ENCODE measurements around the gene LIPH. TPM values are rescaled to one million over a fixed set of nuclear protein-coding genes. Genes with fewer than 3 reads are reported as not detected.

Gene LIPH
- total RNA-seq, 6 experiments from 2014 or later: 0.07 to 1.4 (median 0.24) TPM; not detected in 1

- no peaks in the 10 kb centered on the region for H3K9me3 ChIP-seq
- 96% methylated on average over 5 of the region's 9 CpGs for WGBS (ENCODE audit: insufficient coverage, low coverage, low lambda C conversion rate, missing lambda C conversion rate)
- H3K4me3 ChIP-seq: no peak overlapping the region
- no peak for TF ChIP-seq CTCF (IDR thresholded peaks at IDR 0.05)
- no peak for TF ChIP-seq POLR2A (IDR thresholded peaks at IDR 0.05)
- intact Hi-C loops (cut with DNase I): no loop called here
- no peaks in the 10 kb centered on the region for H3K4me1 ChIP-seq
- H3K27me3 ChIP-seq: no peaks in the 10 kb centered on the region
- DNase-seq (no peak), ATAC-seq (no peak)
- H3K27ac ChIP-seq: no peak overlapping the region
- H3K36me3 ChIP-seq: peaks cover 0 to 65% (median 21%) of the 10 kb centered on the region in 4 donors
These were observed 86.9 kb downstream of the LIPH start for GRCh38 chr3:185465471-185465870.

- ATAC-seq (no peak), DNase-seq (no peak)
- Histone ChIP-seq H3K4me3 (no peak overlapping the region), H3K9me3 (no peaks in the 10 kb centered on the region), H3K27ac (no peak overlapping the region), H3K4me1 (no peaks in the 10 kb centered on the region), H3K27me3 (no peaks in the 10 kb centered on the region), H3K36me3 (peaks cover 0 to 30% (median 3%) of the 10 kb centered on the region in 4 donors)
- intact Hi-C loops (cut with DNase I): no loop called here
- TF ChIP-seq CTCF (IDR thresholded peaks at IDR 0.05) (peak in 3 of 4 donors; percentile 28 to 31 (median 29)), POLR2A (IDR thresholded peaks at IDR 0.05) (no peak)
- 77% methylated on average over 5 of the region's 6 CpGs for WGBS (ENCODE audit: insufficient coverage, low coverage, low lambda C conversion rate, missing lambda C conversion rate)
These were observed 91.6 kb downstream of the LIPH start for GRCh38 chr3:185460719-185461350.

DNA sequence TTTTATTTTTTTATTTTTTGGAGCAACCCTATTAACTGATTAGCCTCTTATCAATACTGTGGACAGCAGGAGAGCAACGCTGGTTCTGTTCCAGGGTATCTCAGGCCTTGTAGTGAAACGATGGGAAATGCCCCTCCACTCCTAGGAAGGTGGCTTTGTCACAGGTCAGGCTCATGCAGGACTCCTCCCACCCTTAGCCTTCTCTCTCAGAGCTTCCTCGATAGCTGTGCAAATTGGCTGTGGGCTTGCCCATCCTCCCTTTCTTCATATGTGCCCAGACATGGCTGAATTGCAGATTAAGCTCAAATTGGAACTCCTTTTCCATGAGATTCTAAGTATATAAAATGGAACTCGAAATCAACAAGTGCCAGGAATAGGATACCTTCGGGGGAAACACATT lies 92.1 kb downstream of the LIPH start:
- TF ChIP-seq CTCF (IDR thresholded peaks at IDR 0.05): no peak
- no peak for TF ChIP-seq POLR2A (IDR thresholded peaks at IDR 0.05)
- intact Hi-C loops (cut with DNase I): no loop called here
- H3K9me3 ChIP-seq: no peaks in the 10 kb centered on the region
- no peak overlapping the region for H3K4me3 ChIP-seq
- no peaks in the 10 kb centered on the region for H3K4me1 ChIP-seq
- no peak overlapping the region for H3K27ac ChIP-seq
- DNase-seq (no peak), ATAC-seq (no peak)
- 71% methylated on average over 4 of the region's 5 CpGs for WGBS (ENCODE audit: insufficient coverage, low coverage, low lambda C conversion rate, missing lambda C conversion rate)
- no peaks in the 10 kb centered on the region for H3K27me3 ChIP-seq
- peaks cover 0 to 24% (median under 1%) of the 10 kb centered on the region in 4 donors for H3K36me3 ChIP-seq

DNA sequence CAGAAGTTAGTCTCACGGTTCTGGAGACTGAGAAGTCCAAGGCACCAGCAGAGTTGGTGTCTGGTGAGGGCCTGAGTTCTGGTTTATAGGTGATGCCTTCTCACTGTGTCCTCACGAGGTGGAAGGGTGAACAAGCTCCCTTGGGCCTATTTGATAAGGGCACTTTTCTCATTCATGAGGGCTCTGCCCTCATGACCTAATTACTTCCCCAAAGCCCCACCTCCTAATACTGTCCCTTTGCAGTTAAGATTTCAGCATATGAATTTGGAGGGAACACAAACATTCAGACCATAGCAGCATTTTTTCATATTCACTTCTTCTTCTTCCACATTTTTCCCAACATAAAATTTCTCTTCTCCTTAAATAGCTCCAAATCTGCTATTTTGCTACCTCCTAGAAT lies 95.0 kb downstream of the LIPH start:
- Histone ChIP-seq H3K4me1 (no peaks in the 10 kb centered on the region), H3K27me3 (no peaks in the 10 kb centered on the region), H3K36me3 (peaks cover 0 to 8% (median 2%) of the 10 kb centered on the region in 4 donors), H3K4me3 (no peak overlapping the region), H3K9me3 (no peaks in the 10 kb centered on the region), H3K27ac (no peak overlapping the region)
- no peak for TF ChIP-seq CTCF (IDR thresholded peaks at IDR 0.05)
- TF ChIP-seq POLR2A (IDR thresholded peaks at IDR 0.05): no peak
- no CpG with 5 or more reads among the region's 2 CpGs for WGBS (ENCODE audit: insufficient coverage, low coverage, low lambda C conversion rate, missing lambda C conversion rate)
- DNase-seq (no peak), ATAC-seq (peak in 3 of 4 donors; percentile 14 to 22 (median 18))
- intact Hi-C loops (cut with DNase I): no loop called here

Other genes starting within 250 kb of the LIPH start
- gene MAP3K13, start 189.5 kb downstream of the LIPH start, total RNA-seq: 10 to 100 TPM; 14.1 to 30.9 (median 24.1) TPM
- 10 to 100 TPM; 11.6 to 21.9 (median 13.4) TPM for gene TMEM41A, start 53.6 kb downstream of the LIPH start, total RNA-seq
- gene SENP2, start 33.7 kb upstream of the LIPH start, total RNA-seq: 10 to 100 TPM in 4 of 6 experiments, 1 to 10 TPM in 2; 7.8 to 26.8 (median 17.8) TPM